Thymus (tissue), 11 donors: Measurements from ENCODE around the gene UMPS. TPM values are rescaled to one million over a fixed set of nuclear protein-coding genes. Genes with fewer than 3 reads are reported as not detected.

Source experiments
- DNase-seq, 9 donors: peaks; one replicate each; pipeline ENCODE4 v3.0.0-alpha.2; 2013; ENCODE audit warnings: low spot score in 9 of 9, low read depth in 6 of 9, missing footprints in 1 of 9
- H3K27ac ChIP-seq, 2 donors: one replicate each; pipeline ENCODE4 v1.5.1; 2013; ENCODE audit warnings: control low read depth in 1 of 2, low read depth in 1 of 2, low read length in 1 of 2, mild to moderate bottlenecking in 1 of 2, moderate library complexity in 1 of 2
- H3K27me3 ChIP-seq, 2 donors: one replicate each; pipeline ENCODE4 v1.5.1; 2013; ENCODE audit warnings: low read length in 1 of 2; ENCODE audit not compliant: control insufficient read depth in 2 of 2, insufficient read depth in 1 of 2
- H3K36me3 ChIP-seq, 2 donors: one replicate each; pipeline ENCODE4 v1.5.1; 2013; ENCODE audit warnings: low read length in 1 of 2, mild to moderate bottlenecking in 1 of 2, moderate library complexity in 1 of 2; ENCODE audit not compliant: control insufficient read depth in 2 of 2, insufficient read depth in 2 of 2
- H3K4me1 ChIP-seq, 2 donors: one replicate each; pipeline ENCODE4 v1.5.1; 2013; ENCODE audit warnings: low read length in 2 of 2; ENCODE audit not compliant: control insufficient read depth in 2 of 2, insufficient read depth in 2 of 2
- H3K4me3 ChIP-seq, 2 donors: one replicate each; pipeline ENCODE4 v1.5.1; 2013; ENCODE audit warnings: low read length in 2 of 2, control low read depth in 1 of 2, mild to moderate bottlenecking in 1 of 2
- H3K9me3 ChIP-seq, 2 donors: one replicate each; pipeline ENCODE4 v1.5.1; 2013; ENCODE audit warnings: low read length in 1 of 2, mild to moderate bottlenecking in 1 of 2; ENCODE audit not compliant: control insufficient read depth in 2 of 2, insufficient read depth in 1 of 2
- WGBS: extraction: QIAGEN DNeasy Blood & Tissue Kit; methylation state at CpG from one replicate; pipeline ENCODE4 v1.1.7; 2013; 5-methylcytosine and 5-hydroxymethylcytosine counted together
- polyA plus RNA-seq: library from polyadenylated mRNA; stranded (reverse); fragments of 200-250 nt; gene quantifications from one replicate; pipeline ENCODE4 v1.2.3, GENCODE V29; 2013
- total RNA-seq: library from RNA; stranded (reverse); fragments of 120-200 nt; gene quantifications from one replicate; pipeline ENCODE4 v1.2.4, GENCODE V29; 2013
- donor health status: healthy.

The UMPS gene
- total and polyA plus RNA-seq, 2 donors = 17.6 to 27.6 TPM

GRCh38 chr3:124764746-124765145 is 34.5 kb downstream of the UMPS start:
- no peaks in the 10 kb centered on the region for H3K36me3 ChIP-seq
- no peak overlapping the region for H3K4me3 ChIP-seq
- 80% methylated on average over 5 of the region's 5 CpGs for WGBS
- no peak for DNase-seq
- H3K9me3 ChIP-seq = no peaks in the 10 kb centered on the region
- H3K27me3 ChIP-seq = peaks cover 0 to 2% of the 10 kb centered on the region in 2 donors
- H3K27ac ChIP-seq = no peak overlapping the region
- H3K4me1 ChIP-seq = peaks cover 0 to 4% of the 10 kb centered on the region in 2 donors

GRCh38 chr3:124765197-124765840 is 35.1 kb downstream of the UMPS start:
- no peak overlapping the region for H3K27ac ChIP-seq
- no peak for DNase-seq
- 91% methylated on average over 5 of the region's 5 CpGs for WGBS
- peaks cover 0 to 2% of the 10 kb centered on the region in 2 donors for H3K27me3 ChIP-seq
- H3K9me3 ChIP-seq = no peaks in the 10 kb centered on the region
- no peak overlapping the region for H3K4me3 ChIP-seq
- H3K4me1 ChIP-seq = peaks cover 0 to 4% of the 10 kb centered on the region in 2 donors
- H3K36me3 ChIP-seq = no peaks in the 10 kb centered on the region

- no peak for DNase-seq
- Histone ChIP-seq H3K36me3 (no peaks in the 10 kb centered on the region), H3K27me3 (peaks cover 0 to 4% of the 10 kb centered on the region in 2 donors), H3K27ac (no peak overlapping the region), H3K4me1 (peaks cover 0 to 2% of the 10 kb centered on the region in 2 donors), H3K9me3 (no peaks in the 10 kb centered on the region), H3K4me3 (no peak overlapping the region)
- WGBS = 96% methylated on average over 16 of the region's 16 CpGs
Observed at GRCh38 chr3:124766113-124767095, 36.2 kb downstream of the UMPS start.

GRCh38 chr3:124767264-124767663 is 37.0 kb downstream of the UMPS start:
- peaks cover 0 to 2% of the 10 kb centered on the region in 2 donors for H3K4me1 ChIP-seq
- H3K4me3 ChIP-seq = no peak overlapping the region
- WGBS = 92% methylated on average over 5 of the region's 5 CpGs
- no peaks in the 10 kb centered on the region for H3K9me3 ChIP-seq
- H3K27me3 ChIP-seq = peaks cover 0 to 10% of the 10 kb centered on the region in 2 donors
- no peaks in the 10 kb centered on the region for H3K36me3 ChIP-seq
- no peak overlapping the region for H3K27ac ChIP-seq
- DNase-seq = no peak

- H3K9me3 ChIP-seq = no peaks in the 10 kb centered on the region
- 95% methylated on average over 6 of the region's 6 CpGs for WGBS
- peaks cover 0 to 3% of the 10 kb centered on the region in 2 donors for H3K4me1 ChIP-seq
- no peaks in the 10 kb centered on the region for H3K36me3 ChIP-seq
- H3K27me3 ChIP-seq = peaks cover 0 to 14% of the 10 kb centered on the region in 2 donors
- H3K27ac ChIP-seq = no peak overlapping the region
- H3K4me3 ChIP-seq = no peak overlapping the region
- no peak for DNase-seq
Observed at GRCh38 chr3:124767691-124768090, 37.4 kb downstream of the UMPS start.

- no peak for DNase-seq
- Histone ChIP-seq H3K27me3 (peaks cover 0 to 14% of the 10 kb centered on the region in 2 donors), H3K9me3 (no peaks in the 10 kb centered on the region), H3K36me3 (no peaks in the 10 kb centered on the region), H3K27ac (no peak overlapping the region), H3K4me1 (peaks cover 0 to 3% of the 10 kb centered on the region in 2 donors), H3K4me3 (no peak overlapping the region)
- WGBS = 80% methylated on average over 7 of the region's 7 CpGs
Observed at GRCh38 chr3:124768812-124769211, 38.6 kb downstream of the UMPS start.

- WGBS = 90% methylated on average over 9 of the region's 9 CpGs
- Histone ChIP-seq H3K9me3 (no peaks in the 10 kb centered on the region), H3K4me3 (no peak overlapping the region), H3K27me3 (peaks cover 0 to 16% of the 10 kb centered on the region in 2 donors), H3K4me1 (peaks cover 0 to 3% of the 10 kb centered on the region in 2 donors), H3K36me3 (no peaks in the 10 kb centered on the region), H3K27ac (no peak overlapping the region)
- no peak for DNase-seq
Observed at GRCh38 chr3:124769462-124769861, 39.2 kb downstream of the UMPS start.

- no peak overlapping the region for H3K4me3 ChIP-seq
- no peak for DNase-seq
- H3K9me3 ChIP-seq = no peaks in the 10 kb centered on the region
- H3K27ac ChIP-seq = no peak overlapping the region
- no peaks in the 10 kb centered on the region for H3K36me3 ChIP-seq
- peaks cover 0 to 16% of the 10 kb centered on the region in 2 donors for H3K27me3 ChIP-seq
- WGBS = 89% methylated on average over 10 of the region's 10 CpGs
- peaks cover 0 to 3% of the 10 kb centered on the region in 2 donors for H3K4me1 ChIP-seq
Observed at GRCh38 chr3:124770336-124771082, 40.3 kb downstream of the UMPS start.
